ENCODE results near the gene GPATCH4. TPM values are rescaled to one million over a fixed set of nuclear protein-coding genes. Genes with fewer than 3 reads are reported as not detected.
A peak's percentile ranks its signal among the peaks of the same experiment; 100 is the strongest.

The GPATCH4 gene
- total and polyA plus RNA-seq, 2 of the 4 experiments (the other 2 are of a cell fraction) = 32.6 to 41.8 TPM

DNA sequence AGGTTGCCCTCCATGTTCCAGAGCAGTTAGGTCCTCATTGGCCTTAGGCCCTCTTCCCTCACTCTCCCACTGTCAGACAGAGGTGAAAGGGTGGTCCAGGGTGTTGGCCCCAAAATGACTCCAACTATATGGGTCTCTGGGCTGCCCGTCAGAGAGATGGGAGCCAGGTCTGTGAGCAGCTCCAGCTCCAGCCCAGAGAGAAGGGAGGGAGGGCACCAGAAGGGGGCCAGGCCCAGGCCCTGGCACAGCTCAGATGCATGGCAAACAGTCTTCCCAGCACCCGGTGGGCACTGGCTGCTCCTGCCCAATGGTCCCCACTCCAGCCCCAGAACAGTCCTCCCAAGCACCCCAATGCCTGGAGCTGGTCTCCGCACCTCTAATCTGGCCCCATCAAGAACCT lies 42.9 kb upstream of the GPATCH4 start:
- H4K91ac ChIP-seq (ENCODE audit: insufficient read depth, low read depth, low read length) = no peak overlapping the region
- H2BK20ac ChIP-seq (ENCODE audit: low read depth, low read length) = no peak overlapping the region
- CTCF ChIA-PET = interaction anchor here (0.7 kb wide), 1 partner anchor 145 kb away, joined by 5 read pairs; no protein-coding TSS in a partner anchor
- H3K4me1 ChIP-seq (ENCODE audit: control insufficient read depth, insufficient read depth, low read length) = no peaks in the 10 kb centered on the region; the same call in 1 of the 2 replicates
- peaks cover 18% of the 10 kb centered on the region; the same call in 1 of the 2 replicates for H4K20me1 ChIP-seq (ENCODE audit: insufficient read depth, low read length)
- H2BK5ac ChIP-seq (ENCODE audit: low read depth, low read length, poor library complexity, severe bottlenecking) = no peak overlapping the region
- H2BK15ac ChIP-seq (ENCODE audit: low read depth, low read length) = no peak overlapping the region
- no peaks in the 10 kb centered on the region for H3K36me3 ChIP-seq (ENCODE audit: control insufficient read depth, insufficient read depth, low read length)
- BruUV-seq (replicated peaks) = no TSS peak
- H3K9ac ChIP-seq (ENCODE audit: low read depth, low read length) = no peak overlapping the region
- no peak overlapping the region for H3K23ac ChIP-seq (ENCODE audit: low read depth, low read length)
- dilution Hi-C loops (cut with HindIII; ENCODE audit: low sequenced_read_pairs, unreplicated experiment) (no loop called here), intact Hi-C loops (cut with micrococcal nuclease) (no loop called here), in situ Hi-C loops (cut with MboI; ENCODE audit: low sequenced_read_pairs) (no loop called here)
- DNase-seq (no peak), ATAC-seq (ENCODE audit: low read depth) (no peak)
- H2BK120ac ChIP-seq (ENCODE audit: low read depth, low read length) = no peak overlapping the region
- H2AK5ac ChIP-seq (ENCODE audit: low read depth, low read length) = no peak overlapping the region
- peaks cover 96% of the 10 kb centered on the region for H3K27me3 ChIP-seq (ENCODE audit: control insufficient read depth, insufficient read depth, low read length)
- WGBS, 2 experiments (ENCODE audit: extremely low coverage in 2 of 2, insufficient read length in 1 of 2) = 100% methylated on average over 1 of the region's 3 CpGs; no CpG with 5 or more reads in 1 of the 2 experiments
- no peak overlapping the region for H4K5ac ChIP-seq (ENCODE audit: low read depth, low read length)
- H2AK9ac ChIP-seq (replicated peaks; ENCODE audit: low read depth, low read length, poor library complexity) = peak overlapping the region; percentile 28
- H3K56ac ChIP-seq (ENCODE audit: extremely low read depth, insufficient read depth, low read length) = no peak overlapping the region
- H3K14ac ChIP-seq (replicated peaks; ENCODE audit: low read depth, low read length) = no peak overlapping the region
- POLR2A ChIA-PET (ENCODE audit: unreplicated experiment) = no interaction called here
- no peaks in the 10 kb centered on the region for H3K79me1 ChIP-seq (ENCODE audit: low read depth in 1 of 2, low read length in 2 of 2)
- H3K9me3 ChIP-seq (ENCODE audit: control insufficient read depth, insufficient read depth, low read length) = 0 out of 2 replicates have a peak, but pooled peaks cover 1% of the 10 kb centered on the region
- no peak overlapping the region for H3K4me3 ChIP-seq (ENCODE audit: insufficient read depth, low read depth, low read length)
- H2AFZ ChIP-seq (replicated peaks; ENCODE audit: low read length, poor library complexity) = no peak overlapping the region
- H3K18ac ChIP-seq (ENCODE audit: low read depth, low read length) = no peak overlapping the region
- H4K8ac ChIP-seq (ENCODE audit: low read depth in 2 of 2, low read length in 2 of 2) = no peak overlapping the region
- H3K4ac ChIP-seq (ENCODE audit: low read depth, low read length) = no peak overlapping the region
- TF ChIP-seq BHLHE40 (IDR thresholded peaks at IDR 0.05; ENCODE audit: low read depth, low read length) = no peak
- TF ChIP-seq MAFK (IDR thresholded peaks at IDR 0.05; ENCODE audit: low read depth, low read length) = no peak
- no peak overlapping the region for H3K4me2 ChIP-seq (ENCODE audit: low read depth, low read length)
- H3K27ac ChIP-seq (ENCODE audit: insufficient read depth, low read length) = no peak overlapping the region
- no peaks in the 10 kb centered on the region for H3K9me1 ChIP-seq (ENCODE audit: insufficient read depth, low read length)

Measured in IMR-90 (cell line).